Measurements from ENCODE around the gene RGMA.
"Not testable (repeated sequence)": the region's sequence is repeated elsewhere in the genome, so short reads cannot be mapped to it uniquely, and the experiment has no call there.

The RGMA gene

DNA sequence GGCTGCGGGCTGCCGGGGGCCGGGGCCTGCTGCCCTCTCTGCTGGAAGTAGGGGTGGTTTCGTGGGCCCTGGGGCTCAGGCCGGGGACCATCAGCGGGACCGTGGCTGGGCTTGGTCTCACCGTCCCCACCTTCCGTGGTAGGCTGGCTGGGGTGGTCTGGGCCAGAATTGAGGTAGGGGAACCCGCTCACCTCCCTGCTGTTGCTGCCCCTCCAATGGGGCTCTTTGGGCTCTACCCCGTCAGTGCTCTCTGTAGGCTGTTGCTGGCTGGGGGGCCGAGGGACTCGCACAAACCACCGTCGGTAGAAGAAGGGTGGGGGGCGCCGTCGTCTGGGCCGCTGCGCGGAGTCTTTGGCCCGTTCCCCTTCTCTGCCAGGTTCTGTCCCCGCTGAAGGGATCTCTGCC, 23.4 kb downstream of the RGMA start:
- no peak for FAIRE-seq

DNA sequence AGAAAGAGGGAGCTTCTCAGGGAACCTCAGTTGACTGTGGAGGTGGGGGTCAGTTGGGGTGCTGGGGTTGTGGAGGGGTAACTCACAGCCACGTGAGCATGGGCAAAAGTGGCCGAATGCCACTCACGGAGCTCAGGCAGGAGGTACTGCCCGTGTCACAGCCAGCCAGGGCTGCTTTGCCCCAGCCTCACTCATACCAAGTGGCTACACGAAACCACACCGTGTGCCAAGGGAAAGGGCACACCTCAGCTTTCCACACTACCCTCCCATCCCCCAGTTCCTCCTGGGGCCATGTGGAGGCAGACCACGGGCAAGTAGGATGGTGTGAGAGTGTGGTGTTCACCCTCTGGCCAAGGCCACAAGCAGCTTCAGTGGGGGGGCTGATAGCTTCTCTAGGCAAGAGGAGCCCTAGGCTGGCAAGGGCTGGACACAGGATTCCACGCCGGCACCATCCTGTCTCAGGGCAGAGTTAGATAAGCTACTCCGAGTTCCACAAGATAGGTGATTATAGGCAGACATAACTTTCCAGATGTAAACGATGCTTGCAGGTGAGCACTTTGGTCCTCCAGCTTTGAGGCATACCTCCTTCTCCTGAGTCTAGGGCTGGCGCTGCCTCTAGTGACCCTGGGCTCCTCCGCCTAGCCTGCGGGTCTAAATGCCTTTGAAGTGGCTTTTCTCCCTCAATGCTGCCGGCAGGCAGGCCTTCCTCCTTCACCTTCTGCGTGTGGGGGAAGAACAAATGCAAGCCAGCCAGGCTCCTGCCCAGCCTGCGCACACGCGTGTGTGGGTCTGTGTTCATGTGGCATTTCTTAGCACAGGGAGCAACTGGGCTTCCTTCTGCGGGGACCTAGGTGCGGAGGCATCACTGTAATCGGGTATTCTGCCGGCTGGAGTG, 25.0 kb downstream of the RGMA start:
- FAIRE-seq = no peak

DNA sequence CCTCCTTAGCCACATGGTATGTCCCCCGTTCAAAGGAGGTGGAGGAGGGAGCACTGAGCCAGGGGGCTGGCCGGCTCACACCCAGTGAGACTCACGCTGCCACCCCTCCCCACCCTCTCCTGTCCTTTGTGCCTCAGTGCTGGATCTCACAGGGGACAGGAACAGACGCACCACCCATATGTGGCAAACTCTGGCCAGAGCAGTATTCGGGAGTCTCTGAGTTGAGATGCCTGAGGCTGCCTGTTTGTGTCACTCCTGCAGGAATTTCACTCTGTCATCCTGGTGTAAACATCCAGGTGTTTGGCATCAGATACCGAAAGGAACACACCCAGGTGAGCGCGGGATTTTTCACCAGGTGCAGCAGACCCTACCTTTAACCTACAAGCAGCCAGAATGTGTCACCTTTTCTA, 25.7 kb downstream of the RGMA start:
- no peak for FAIRE-seq

DNA sequence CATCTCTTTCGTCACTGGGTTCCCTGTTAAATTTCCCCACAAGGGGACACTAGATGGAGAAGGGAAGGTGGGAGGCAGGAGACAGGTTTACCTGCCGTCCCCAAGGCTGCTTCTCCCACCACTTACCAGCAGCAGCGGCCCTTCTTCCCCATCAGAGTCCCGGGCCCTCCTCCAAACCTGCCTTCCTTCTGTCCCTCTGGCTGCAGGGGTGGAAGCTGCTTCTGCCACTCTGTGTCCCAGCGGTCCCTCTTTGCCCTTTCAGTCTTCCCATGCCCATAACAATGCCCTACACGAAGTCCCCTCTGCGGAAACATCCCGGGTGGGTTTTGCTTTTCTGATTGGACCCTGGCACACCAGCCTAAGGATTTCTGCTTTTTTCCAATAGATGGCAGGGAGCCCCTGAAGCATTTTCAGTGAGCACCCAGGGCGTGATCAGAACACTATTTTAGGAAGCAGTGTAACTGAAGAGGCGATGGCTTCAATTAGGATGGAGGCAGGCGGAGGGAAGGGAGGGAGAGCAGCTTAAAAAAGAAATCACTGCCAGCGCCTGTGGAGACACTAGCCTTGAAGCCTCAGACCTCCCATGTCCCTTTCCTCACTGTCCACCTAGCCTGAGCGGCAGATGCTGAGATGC, 26.3 kb downstream of the RGMA start:
- not testable (repeated sequence) for FAIRE-seq

DNA sequence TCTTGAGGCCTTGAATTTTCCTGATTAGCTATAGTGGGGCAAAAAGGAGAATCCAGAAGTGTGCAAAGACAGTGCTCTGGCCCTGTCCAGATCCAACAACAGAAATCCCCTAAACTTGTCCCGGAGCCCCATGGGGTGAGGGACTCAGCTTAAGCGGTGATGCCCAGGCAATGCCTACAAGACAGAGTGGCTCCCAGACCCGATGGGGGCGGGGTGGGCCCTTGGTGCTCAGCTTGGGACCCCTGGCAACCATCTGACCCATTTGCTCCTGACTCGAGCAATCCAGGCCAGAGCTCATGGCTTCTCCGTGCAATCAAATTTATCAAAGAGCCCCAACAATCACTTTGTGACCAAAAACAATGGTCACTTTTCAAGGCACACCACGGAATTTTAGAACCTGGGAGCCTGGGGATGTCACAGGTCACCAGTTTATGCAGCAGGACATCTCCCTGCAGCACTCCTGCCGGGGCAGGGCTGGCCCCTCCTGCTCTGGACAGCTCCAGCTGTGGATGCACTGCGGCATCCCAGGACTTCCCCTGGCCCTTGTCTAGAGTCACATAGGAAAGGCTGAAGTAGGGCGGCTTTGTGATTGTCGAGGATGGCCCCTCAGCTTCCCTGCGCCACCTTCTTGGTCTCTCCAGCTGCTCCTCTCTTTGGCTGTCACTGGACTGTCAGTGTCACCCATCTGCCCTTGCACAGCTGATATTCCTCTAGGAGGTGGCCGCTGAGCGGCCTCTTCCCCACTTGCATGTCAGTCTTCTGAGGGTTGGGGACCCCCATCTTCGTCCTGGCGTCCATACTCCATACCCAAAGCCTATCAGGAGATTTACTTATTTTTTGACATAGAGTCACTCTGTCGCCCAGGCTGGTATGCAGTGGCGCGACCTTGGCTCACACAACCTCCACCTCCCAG, 28.4 kb downstream of the RGMA start:
- FAIRE-seq = no peak

DNA sequence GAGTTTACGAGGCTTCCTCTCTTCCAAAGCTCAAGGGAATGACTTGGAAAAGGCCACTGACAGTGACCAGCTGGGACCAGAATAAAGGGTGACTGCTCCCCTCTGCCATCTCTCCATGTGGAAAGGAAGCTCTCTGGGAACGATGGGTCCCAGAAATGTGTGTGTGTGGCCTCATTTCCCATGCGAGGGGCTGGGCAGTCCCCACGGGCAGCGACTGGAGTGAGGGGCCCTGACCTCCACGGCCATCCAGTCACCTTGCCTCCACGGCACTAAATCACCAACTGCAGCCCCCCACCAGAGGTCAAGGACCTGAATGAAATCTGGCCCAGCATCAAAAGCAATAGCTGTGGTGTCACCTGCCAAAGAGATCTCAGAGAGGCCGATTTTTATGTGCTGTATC, 29.6 kb downstream of the RGMA start:
- no peak for FAIRE-seq

DNA sequence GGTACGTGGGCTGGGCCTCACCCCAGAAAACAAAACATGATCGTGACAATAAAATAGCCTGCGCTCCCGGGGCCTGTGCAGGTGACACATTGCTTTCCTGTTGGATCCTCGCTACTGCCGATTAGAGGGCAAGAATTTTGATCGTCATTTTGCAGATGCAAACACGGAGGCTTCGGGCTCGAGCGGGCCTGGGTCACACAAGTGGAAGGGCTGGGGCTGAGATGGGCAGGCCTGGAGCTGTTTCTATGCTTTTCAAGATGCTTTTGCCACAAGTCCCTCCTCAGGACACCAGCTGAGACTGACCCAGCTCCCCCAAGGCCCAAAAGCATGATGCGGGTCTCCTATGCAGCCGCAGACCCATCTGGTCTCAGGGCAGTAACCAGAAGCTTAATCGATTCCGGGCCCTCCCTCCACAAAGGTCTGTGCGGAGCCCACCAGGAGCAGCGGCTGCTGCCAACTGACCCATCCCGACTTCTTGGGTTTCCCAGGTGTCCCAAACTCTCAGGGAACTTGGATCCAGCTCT, 30.0 kb downstream of the RGMA start:
- FAIRE-seq = no peak

DNA sequence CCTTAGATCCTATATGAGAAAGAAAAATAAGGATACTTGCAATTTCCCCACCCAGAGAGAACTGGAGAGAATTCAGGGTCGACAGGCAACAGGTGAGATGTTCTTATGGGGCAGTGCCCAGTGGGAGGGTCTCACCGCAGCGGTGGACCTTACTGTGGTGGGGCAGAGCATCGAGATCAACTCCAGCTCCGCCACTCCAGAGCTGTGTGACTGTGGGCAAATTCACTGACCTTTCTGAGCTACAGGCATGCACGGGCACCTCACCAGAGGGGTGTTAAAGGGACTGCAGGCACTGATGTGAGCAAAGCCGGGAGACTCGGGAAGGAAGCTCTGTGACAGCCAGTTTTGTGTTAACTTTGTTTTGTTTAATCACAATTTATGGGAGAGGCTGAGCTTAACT, 30.9 kb downstream of the RGMA start:
- no peak for FAIRE-seq

DNA sequence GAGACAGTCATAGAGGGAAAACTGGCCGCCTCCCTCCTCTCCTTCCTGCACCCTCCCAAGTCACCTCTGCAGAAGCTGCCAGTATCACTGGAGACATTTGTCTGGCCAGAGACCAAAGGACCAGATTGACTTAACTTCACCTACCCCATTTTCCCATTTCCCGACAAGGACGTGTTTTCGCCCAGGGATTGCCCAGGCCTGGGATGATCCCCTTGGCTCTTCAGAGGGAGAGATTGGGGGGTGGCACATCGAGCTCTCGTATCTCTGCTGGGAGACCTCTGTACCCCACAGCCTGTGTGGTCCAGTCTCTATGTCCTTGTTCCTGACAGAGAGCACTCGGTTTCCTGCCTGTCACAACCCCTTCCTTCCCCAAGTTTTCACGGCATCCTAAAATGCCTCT, 31.4 kb downstream of the RGMA start:
- FAIRE-seq = no peak

DNA sequence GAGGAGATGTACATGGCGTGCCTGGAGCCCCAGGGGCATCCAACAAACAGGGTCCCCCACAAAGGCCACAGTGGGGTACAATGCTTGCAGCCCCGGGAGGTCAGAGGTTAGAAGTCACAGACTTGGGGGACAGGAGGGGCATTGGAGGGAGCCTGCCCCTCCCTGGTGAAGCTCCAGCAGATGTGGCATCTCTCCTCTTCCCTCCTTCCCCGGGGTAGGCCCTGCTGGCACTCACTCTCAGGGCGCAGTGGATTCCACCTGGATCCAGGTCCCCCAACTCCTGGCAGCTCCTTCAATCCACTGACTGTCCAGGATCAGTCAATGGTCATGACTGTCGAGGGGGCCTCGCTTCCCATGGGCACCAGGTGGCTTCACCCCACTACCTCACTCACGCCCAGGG, 32.2 kb downstream of the RGMA start:
- FAIRE-seq = no peak

DNA sequence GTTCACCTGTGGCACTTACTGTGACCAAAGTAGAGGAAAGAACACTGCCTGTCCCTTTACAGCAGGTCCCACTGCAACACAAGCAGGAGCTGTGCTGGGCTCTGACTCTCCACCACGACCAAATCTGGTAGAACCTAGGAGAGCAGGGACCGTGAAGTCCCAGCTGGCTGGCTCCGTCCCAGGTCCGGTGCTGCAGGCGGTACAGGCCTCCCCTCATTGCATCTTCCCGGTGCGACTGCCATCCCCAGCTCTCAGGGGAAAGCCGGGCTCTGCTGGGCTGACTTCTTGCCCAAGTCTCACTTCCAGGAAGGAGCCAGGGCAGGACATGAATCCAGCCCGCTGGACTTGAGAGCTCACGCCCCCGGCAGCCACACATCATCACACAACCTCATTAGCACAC, 33.8 kb downstream of the RGMA start:
- FAIRE-seq = no peak

DNA sequence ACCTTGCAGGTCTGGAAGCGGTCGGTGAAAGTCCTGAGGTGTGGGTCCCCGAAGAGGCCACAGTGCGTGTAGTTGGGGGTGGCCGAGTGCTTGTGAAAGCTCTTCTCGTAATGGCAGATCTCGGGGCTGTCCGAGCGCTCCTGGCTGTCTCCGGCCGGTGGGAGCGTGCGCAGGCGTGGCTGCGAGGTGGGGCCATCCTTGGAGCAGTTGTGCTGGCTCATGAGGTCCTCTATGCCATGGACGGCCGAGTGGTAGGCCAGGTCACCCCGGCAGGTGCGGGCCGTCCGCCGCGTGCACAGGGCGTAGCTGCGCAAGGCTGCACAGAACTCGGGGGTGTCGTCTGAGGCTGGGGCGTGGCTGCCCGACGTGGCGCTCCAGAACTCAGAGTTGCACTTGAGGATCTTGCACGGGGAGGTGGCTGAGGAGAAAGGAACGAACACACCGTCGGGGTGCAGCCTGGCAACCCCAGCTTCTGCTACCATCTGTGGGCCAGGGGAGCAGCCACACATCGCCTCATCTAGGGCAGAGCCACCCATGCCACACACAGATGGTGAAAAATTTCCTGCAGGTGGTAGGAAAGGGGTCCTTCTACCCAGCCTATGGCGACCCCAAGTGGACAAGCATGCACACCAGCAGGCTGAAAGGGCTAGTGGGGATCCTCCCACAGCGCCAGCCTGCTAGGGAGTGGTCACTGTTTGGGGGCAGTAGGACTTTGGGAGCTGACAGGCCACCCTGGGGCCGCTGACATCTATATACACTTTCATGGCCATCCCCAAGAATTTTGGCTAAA, 36.7 kb downstream of the RGMA start:
- FAIRE-seq = no peak

DNA sequence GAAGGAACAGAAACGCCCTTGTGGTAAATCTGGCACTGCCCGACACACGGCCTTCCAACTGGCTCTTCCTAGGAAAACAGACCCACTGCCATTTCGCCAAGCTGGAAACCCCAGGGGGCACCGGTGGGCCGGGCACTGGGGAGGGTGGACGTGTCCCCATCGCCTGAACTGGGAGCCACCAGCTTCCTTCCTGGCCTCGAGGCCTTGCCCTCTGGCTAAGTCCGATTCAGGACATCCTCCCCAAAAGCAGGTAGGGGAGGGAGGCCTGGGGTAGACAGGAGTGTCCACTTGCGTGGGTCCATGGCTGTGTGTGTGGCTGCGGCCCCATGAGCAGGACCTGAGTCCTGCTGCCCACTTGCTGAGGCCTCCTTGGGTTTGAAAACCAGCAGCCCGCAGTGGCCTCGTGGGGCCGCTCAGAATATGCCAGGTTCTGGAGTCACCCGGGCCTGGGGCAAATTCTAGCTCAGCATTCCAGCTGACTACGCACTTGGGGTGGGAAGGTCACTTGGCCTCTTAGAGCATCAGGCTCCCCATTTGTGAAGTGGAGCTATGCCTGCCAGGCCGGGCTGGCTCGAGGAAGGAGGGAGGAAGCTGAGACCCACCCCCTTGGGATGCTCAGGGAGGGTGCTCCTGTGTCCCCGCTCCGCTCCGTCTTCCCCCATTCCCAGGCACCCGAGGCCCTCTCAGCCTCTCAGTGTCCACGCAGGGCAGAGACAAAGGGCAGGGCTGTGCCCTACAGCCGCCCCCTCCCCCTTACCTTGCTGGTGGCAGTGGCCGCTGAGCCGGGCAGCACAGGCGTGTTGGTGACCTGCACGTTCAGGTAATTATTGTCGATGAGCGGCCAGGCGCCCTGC, 37.5 kb downstream of the RGMA start:
- no peak for FAIRE-seq

DNA sequence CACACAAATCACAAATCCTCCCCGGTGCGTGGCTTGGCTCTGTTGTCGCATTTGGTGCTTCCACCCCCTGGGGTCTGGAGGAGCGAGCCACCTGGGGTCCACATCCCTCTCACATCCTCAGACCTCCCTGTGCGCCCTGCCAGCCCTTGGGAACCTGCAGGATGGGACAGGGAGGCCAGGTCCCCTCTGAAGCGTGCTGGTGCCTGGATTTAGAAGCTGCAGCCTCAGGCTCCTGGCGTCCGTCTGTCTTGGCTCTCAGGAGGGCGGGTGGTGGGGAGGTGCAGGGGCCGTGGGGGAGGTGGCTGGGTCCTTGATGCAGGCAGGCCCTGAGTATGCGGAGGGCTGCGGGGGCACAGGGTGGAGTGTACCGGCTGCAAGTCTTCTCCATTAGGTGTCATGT, 38.4 kb downstream of the RGMA start:
- FAIRE-seq = no peak

DNA sequence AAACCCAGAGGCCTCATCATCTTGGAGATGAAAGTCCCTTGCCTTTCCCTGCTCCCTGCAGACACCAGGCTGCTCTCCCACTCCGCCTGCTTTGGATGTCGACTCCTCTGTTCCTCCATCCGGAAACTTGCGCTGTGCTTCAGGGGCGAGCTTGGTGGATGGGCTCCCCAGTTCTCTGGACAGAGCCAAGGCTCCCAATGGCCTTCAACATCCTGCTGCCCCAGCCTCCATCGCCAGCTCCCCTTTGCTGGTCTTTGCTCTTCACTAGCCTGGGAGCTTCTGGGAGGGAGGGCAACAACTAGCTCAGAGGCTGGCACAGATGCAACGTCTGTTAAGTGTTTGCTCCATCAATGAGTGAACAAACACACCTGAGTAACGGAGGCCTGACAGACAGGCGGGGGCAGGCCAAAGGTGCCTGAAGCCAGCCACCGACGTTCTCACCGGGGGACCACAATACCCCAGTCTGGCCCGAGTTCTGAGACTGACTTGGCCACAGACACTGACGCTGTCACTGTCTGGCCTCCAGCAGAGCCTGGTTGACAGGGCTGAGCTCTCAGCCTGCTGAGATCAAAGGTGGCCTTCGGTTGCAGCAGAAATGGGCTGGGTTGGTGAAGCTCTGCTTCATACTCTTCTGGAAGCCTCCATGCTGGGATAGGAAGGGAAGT, 39.0 kb downstream of the RGMA start:
- no peak for FAIRE-seq

DNA sequence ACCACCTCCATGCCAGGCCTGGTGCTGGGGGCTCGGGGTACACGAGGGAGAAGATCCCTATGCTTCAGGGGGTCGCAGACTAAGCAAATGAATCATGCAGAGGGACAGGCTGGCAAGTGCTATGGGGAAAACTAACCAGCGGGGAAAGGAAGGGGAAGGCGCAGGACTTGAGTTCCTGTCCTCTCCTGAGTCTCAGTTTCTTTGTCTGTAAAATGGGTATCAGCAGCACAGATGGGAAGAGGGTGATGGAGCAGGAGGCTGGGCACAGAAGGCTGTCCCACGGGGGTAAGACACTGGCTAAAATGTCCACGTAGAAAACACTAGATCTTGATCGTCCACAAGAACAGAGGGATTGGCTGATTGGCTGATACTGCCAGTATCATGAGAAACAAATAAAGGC, 39.8 kb downstream of the RGMA start:
- no peak for FAIRE-seq

DNA sequence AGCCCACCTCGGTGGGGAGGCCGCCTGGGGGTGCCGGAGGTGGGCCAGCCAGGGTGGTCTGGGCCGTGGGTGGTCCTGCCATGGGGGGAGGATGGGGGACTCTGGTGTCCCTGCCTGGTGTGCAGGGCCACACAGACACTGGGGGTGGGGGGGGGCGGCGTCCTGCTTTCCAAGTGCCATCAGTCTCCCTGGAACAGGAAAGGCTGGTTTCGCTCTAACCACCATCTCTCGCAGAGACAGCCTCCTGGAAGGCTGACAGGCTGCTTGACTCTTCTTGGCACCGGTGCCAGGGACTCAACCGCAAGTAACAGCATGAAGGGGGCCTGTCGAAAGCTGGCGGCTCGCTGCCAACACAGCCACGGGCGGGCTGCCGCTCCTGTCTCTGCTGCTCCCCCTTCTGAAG, 40.3 kb downstream of the RGMA start:
- FAIRE-seq = no peak

DNA sequence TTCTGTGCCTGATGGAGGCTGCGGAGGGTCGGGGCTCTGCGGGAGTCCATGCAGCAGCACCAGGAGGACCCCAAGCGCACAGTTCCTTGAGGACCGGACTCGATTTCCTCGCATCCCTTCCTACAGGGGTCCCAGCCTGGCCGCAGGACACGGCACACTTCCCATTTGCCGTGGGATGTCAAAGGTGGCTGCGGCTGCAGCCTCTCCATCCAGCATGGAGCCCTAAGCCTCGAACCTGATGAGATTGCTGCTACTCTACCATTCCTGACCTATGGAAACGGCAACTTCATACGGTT, 40.6 kb downstream of the RGMA start:
- no peak for FAIRE-seq

DNA sequence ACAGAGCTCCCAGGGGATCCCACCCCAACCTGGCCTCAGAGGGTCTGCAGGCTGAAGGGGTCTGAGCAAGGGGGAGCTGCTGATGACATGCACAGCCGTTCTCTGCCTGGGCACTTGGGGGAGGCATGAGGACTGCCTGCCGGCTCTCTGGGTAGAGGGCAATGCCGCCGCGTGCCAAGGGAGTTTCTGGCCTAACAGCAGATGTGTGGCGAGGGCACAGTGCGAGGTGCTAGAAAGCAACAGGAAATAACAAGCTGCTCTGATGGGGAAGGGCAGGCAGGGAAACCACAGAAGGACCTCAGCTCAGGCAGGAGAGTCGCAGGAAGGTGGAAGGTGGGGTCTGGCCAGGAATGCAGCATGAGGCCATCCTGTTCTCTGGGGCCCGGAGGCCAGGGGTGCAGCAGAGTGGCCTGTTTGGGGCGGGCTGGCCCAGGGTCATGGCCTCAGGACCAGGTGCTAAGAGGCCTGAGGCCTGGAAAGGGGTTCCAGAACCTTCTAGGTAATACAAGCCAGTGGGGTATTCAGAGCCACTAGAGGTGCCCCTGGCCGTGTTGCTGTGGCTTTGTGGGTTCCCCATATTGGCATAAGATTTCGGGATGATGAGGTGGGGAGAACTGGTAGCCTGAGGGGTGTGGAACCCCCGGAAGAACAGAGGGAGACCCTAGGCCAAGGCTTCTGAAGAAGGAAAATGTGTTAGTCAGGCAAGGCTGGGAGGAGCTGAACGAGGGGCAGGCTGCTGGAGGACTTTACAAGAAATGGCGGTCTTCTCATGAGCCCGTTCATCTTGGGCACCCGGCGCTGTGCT, 41.2 kb downstream of the RGMA start:
- no peak for FAIRE-seq

DNA sequence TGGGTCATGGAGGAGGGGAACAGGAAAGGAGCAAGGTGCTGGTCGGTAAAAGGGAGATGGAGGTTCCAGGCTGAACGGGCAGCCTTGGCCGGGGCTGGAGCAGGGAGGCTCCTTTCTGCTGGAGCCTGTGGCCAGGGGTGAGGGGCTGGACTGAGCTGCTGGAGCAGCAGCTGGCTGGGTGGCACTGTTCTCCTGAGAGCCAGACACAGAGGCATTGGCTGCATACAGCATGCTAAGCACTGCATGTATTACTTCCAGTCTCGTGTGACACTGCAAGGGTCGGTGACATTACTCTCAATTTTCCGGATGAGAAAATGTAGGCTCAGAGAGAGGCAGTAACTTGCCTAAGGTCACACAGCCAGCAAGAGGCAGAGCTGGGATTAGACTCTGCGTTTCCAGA, 42.3 kb downstream of the RGMA start:
- FAIRE-seq = no peak
